Nephron progenitor cell (in vitro differentiated cells): Measurements from ENCODE around the gene TRAF4.

Source experiments
- DNase-seq: peaks from one replicate; pipeline ENCODE4 v3.0.0; 2021
- H3K27ac Mint-ChIP-seq: 2 replicates; pipeline ENCODE4 v1.8.0; 2021; ENCODE audit warnings: mild to moderate bottlenecking, moderate library complexity, mixed read lengths
- H3K27me3 Mint-ChIP-seq: 2 replicates; pipeline ENCODE4 v1.8.0; 2021; ENCODE audit warnings: mild to moderate bottlenecking, low read depth, mixed read lengths; ENCODE audit not compliant: poor library complexity
- H3K36me3 Mint-ChIP-seq: 2 replicates; pipeline ENCODE4 v1.8.0; 2021; ENCODE audit warnings: low read depth, mixed read lengths
- H3K4me1 Mint-ChIP-seq: 2 replicates; pipeline ENCODE4 v1.8.0; 2021; ENCODE audit warnings: mixed read lengths
- H3K4me3 Mint-ChIP-seq: 2 replicates; pipeline ENCODE4 v1.8.0; 2021; ENCODE audit warnings: mild to moderate bottlenecking, moderate library complexity, mixed read lengths
- H3K9me3 Mint-ChIP-seq: 2 replicates; pipeline ENCODE4 v1.8.0; 2021; ENCODE audit warnings: mild to moderate bottlenecking, moderate library complexity, mixed read lengths
- CTCF ChIP-seq: fragments of 200-600 bp; sonication (generic); IDR thresholded peaks from 2 replicates; pipeline ENCODE4 v1.5.0; 2021; ENCODE audit warnings: antibody characterized with exemption

The TRAF4 gene

GRCh38 chr17:28706471-28707338 is 37.1 kb upstream of the TRAF4 start:
- H3K36me3 Mint-ChIP-seq, result peaks cover 14% of the 10 kb centered on the region
- DNase-seq, result no peak
- peaks cover 32% of the 10 kb centered on the region for H3K4me1 Mint-ChIP-seq
- peaks cover 3% of the 10 kb centered on the region for H3K27me3 Mint-ChIP-seq
- peak overlapping the region; percentile 96 for H3K27ac Mint-ChIP-seq
- no peaks in the 10 kb centered on the region for H3K9me3 Mint-ChIP-seq
- no peak overlapping the region for H3K4me3 Mint-ChIP-seq
- TF ChIP-seq CTCF, result no peak

- H3K4me1 Mint-ChIP-seq, result peaks cover 39% of the 10 kb centered on the region
- H3K36me3 Mint-ChIP-seq, result peaks cover 11% of the 10 kb centered on the region
- no peaks in the 10 kb centered on the region for H3K9me3 Mint-ChIP-seq
- no peak overlapping the region for H3K4me3 Mint-ChIP-seq
- no peak for TF ChIP-seq CTCF
- H3K27ac Mint-ChIP-seq, result peak overlapping the region; percentile 7
- no peak for DNase-seq
- H3K27me3 Mint-ChIP-seq, result peaks cover 3% of the 10 kb centered on the region
Measured at GRCh38 chr17:28707339-28707720, 36.5 kb upstream of the TRAF4 start.

GRCh38 chr17:28710861-28711722 is 32.7 kb upstream of the TRAF4 start:
- H3K27ac Mint-ChIP-seq, result peak overlapping the region; percentile 100
- H3K9me3 Mint-ChIP-seq, result no peaks in the 10 kb centered on the region
- TF ChIP-seq CTCF, result no peak
- peak overlapping the region; percentile 96 for H3K4me3 Mint-ChIP-seq
- H3K36me3 Mint-ChIP-seq, result peaks cover 37% of the 10 kb centered on the region
- peaks cover 60% of the 10 kb centered on the region for H3K4me1 Mint-ChIP-seq
- H3K27me3 Mint-ChIP-seq, result peaks cover 3% of the 10 kb centered on the region
- DNase-seq, result peak; percentile 97

- H3K27ac Mint-ChIP-seq, result peak within 1 kb of the TSS; percentile 100
- H3K4me1 Mint-ChIP-seq, result peaks cover 66% of the 10 kb centered on the region
- H3K27me3 Mint-ChIP-seq, result peaks cover 3% of the 10 kb centered on the region
- no peak for TF ChIP-seq CTCF
- no peaks in the 10 kb centered on the region for H3K9me3 Mint-ChIP-seq
- peak within 1 kb of the TSS; percentile 96 for H3K4me3 Mint-ChIP-seq
- DNase-seq, result no peak
- peaks cover 37% of the 10 kb centered on the region for H3K36me3 Mint-ChIP-seq
Measured at GRCh38 chr17:28711723-28712031, 32.1 kb upstream of the TRAF4 start, which contains the start of gene PROCA1. Gene PROCA1, minus strand, starts transcription at chr17:28711888. Its CDS starts 228 bp downstream, at chr17:28711660.

- Mint-ChIP-seq H3K27me3 (peaks cover 3% of the 10 kb centered on the region), H3K36me3 (peaks cover 37% of the 10 kb centered on the region), H3K4me3 (peak overlapping the region; percentile 96), H3K9me3 (no peaks in the 10 kb centered on the region), H3K27ac (peak overlapping the region; percentile 99), H3K4me1 (peaks cover 64% of the 10 kb centered on the region)
- DNase-seq, result peak; percentile 57
- TF ChIP-seq CTCF, result no peak
Measured at GRCh38 chr17:28712032-28712704, 31.6 kb upstream of the TRAF4 start.
